Stimulated activated CD4-positive, alpha-beta T cell treated with anti-CD3 and anti-CD28 coated beads, Interleukin-1b, Interleukin-23, amount 100 ng/mL, for 4 hours (primary cell): ENCODE measurements around the gene ITGB1.
"Not testable (repeated sequence)": the region's sequence is repeated elsewhere in the genome, so short reads cannot be mapped to it uniquely, and the experiment has no call there.

Experiments used
- DNase-seq, 2 donors: peaks; one replicate each; pipeline ENCODE4 v3.0.0-alpha.2; 2020; ENCODE audit warnings: low read depth in 2 of 2

Gene ITGB1

GRCh38 chr10:32958085-32959005 is at the start of gene ITGB1:
ITGB1 (minus strand) TSS chr10:32958230; CDS start chr10:32935558, 22,672 bp downstream.
- peak; percentile 71 to 83 for DNase-seq

- no peak for DNase-seq
Observed at GRCh38 chr10:33006342-33006887, 48.4 kb upstream of the ITGB1 start.

- peak in 1 of 2 donors; percentile 42 for DNase-seq
Observed at GRCh38 chr10:33005322-33006301, 47.6 kb upstream of the ITGB1 start.

- DNase-seq: no peak
Observed at GRCh38 chr10:33001908-33002492, 44.0 kb upstream of the ITGB1 start.

GRCh38 chr10:32998060-32998581 is 40.1 kb upstream of the ITGB1 start:
- not testable (repeated sequence) for DNase-seq

GRCh38 chr10:32995751-32996150 is 37.7 kb upstream of the ITGB1 start:
- no peak for DNase-seq

- DNase-seq: no peak
Observed at GRCh38 chr10:32995066-32995622, 37.1 kb upstream of the ITGB1 start.

- DNase-seq: not testable (repeated sequence)
Observed at GRCh38 chr10:32994632-32995031, 36.6 kb upstream of the ITGB1 start.

- DNase-seq: not testable (repeated sequence)
Observed at GRCh38 chr10:32992310-32992709, 34.3 kb upstream of the ITGB1 start.

- DNase-seq: no peak
Observed at GRCh38 chr10:32990811-32991210, 32.8 kb upstream of the ITGB1 start.

- DNase-seq: no peak
Observed at GRCh38 chr10:32988604-32989003, 30.6 kb upstream of the ITGB1 start.

- DNase-seq: no peak
Observed at GRCh38 chr10:32987172-32987571, 29.1 kb upstream of the ITGB1 start.

GRCh38 chr10:32985775-32986350 is 27.8 kb upstream of the ITGB1 start:
- no peak for DNase-seq

GRCh38 chr10:32985341-32985764 is 27.3 kb upstream of the ITGB1 start:
- DNase-seq: no peak

- no peak for DNase-seq
Observed at GRCh38 chr10:32984003-32984600, 26.1 kb upstream of the ITGB1 start.

GRCh38 chr10:32982911-32983909 is 25.2 kb upstream of the ITGB1 start:
- DNase-seq: no peak

GRCh38 chr10:32982293-32982709 is 24.3 kb upstream of the ITGB1 start:
- no peak for DNase-seq

- DNase-seq: no peak
Observed at GRCh38 chr10:32981760-32982159, 23.7 kb upstream of the ITGB1 start.
